ENCODE results near the gene ZIM2.

DNA sequence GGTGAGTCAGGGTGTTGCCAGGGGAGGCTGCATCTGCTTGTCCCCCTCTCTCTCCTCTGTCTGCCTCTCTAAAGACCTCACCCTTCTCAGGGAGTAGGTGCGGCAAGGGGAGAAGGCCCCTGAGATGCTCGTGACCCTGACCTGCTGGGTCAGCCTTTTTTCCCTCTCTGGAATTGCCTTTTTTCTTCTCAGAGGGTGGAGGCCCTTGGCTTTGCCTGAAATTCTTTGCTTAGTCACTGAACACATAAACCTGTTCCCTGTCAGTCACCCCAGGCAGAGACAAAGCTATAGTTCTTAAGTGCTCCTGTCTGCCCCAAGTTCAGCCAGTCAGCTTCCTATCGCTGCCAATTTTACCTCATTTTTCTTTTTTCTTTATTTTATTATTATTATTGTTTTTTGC, 35.2 kb upstream of the ZIM2 start:
- TF ChIP-seq, protein P1, sequence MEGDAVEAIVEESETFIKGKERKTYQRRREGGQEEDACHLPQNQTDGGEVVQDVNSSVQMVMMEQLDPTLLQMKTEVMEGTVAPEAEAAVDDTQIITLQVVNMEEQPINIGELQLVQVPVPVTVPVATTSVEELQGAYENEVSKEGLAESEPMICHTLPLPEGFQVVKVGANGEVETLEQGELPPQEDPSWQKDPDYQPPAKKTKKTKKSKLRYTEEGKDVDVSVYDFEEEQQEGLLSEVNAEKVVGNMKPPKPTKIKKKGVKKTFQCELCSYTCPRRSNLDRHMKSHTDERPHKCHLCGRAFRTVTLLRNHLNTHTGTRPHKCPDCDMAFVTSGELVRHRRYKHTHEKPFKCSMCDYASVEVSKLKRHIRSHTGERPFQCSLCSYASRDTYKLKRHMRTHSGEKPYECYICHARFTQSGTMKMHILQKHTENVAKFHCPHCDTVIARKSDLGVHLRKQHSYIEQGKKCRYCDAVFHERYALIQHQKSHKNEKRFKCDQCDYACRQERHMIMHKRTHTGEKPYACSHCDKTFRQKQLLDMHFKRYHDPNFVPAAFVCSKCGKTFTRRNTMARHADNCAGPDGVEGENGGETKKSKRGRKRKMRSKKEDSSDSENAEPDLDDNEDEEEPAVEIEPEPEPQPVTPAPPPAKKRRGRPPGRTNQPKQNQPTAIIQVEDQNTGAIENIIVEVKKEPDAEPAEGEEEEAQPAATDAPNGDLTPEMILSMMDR (IDR thresholded peaks at IDR 0.05; ENCODE audit: insufficient read depth, low read length, poor library complexity, severe bottlenecking) = no peak
- no peak for TF ChIP-seq EZH2phosphoT487 (conservative IDR thresholded peaks at IDR 0.05; ENCODE audit: low read length)
